ENCODE results near the gene FAM151B.
A peak's percentile ranks its signal among the peaks of the same experiment; 100 is the strongest.
"Not testable (repeated sequence)": the region's sequence is repeated elsewhere in the genome, so short reads cannot be mapped to it uniquely, and the experiment has no call there.

Gene FAM151B, protein sequence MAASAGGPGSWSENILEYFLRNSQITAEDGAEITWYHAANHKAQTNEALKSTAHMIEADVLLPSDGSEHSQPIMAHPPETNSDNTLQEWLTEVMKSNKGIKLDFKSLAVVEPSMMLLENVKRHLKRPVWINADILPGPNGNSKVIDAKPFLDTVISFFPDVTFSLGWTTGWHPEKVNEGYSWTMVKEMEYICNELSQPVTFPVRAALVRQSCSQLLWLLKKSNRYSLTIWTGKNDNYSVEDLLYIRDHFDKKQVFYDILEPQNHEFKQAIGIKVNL

DNA sequence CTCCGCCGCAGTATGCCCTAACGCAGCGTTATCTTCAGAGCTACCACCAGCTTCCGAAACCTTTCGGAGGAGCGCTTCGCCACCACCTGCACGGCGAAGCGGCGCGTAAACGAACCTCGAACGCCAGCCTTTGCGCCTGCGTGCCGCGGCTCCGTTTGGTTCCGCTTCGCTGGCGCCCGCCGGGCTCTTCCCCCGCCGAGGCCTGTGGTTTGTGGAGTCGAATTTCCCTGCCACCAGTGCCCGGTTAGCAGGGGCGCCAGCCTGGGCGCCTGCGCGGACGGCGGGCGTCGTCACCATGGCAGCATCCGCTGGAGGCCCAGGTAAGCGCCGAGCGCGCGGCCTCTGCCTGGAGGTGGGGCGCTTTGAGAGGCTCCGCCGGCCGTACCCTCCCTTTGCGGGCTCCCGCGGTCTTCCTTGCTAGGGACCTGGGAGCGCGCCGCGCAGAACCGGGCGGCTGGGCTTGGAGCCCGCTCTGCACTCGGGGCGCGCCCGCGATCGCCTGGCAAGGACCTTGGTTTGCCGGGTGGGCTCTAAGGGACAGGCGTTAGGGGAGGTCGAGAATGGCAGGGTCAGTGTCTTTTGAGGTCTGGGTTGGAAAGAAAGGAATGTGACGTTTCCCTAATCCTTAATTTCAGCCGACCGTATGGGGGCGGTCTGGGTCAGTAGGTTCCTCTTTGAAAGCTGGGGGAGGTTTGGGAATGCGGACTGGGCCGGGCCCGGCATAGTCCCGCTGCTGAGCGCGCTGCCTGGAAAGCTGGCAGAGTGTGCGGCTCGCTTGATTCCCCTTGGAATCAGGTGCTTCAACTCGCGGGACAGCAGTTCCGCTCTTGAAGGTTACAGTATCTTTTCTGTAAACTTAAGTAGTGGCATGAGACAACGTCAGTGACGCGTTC lies at the start of gene FAM151B:
FAM151B (plus strand) TSS at position 272 of the 893 bp plus-strand sequence; CDS start at position 296, 24 bp downstream.
- DNase-seq (ENCODE audit: low read depth in 2 of 2) = peak; percentile 49 to 67

DNA sequence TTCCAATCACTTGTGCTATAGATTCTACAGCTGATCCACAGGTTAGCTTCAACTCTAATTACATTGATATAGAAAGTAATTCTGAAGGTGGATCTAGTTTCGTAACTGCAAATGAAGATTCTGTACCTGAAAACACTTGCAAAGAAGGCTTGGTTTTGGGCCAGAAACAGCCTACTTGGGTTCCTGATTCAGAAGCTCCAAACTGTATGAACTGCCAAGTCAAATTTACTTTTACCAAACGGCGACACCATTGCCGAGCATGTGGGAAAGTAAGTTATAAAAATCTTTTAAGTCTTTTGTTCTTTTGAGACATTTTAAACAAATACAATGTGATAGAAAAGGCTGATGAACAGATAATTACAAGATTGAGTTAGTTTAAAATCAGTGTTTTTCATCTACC lies 49.2 kb upstream of the FAM151B start:
- no peak for DNase-seq (ENCODE audit: low read depth in 2 of 2)

DNA sequence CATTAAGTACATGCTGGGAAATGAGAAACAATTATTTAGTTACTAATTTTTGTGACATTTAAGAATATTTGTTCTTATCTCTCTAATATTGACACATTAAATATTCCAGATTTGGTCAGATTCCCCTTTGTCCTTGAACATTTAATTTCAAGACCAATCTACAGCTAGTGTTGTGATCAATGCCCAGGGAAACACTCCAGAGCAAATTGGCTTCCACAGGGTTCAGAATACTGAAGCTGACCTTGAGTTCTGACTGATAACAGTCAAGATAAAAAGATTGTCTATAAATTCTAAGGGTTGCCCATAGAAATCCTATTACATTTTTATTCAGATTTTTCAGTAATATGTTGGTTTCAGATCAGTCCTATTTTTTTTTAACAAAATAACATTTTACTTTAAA lies 48.7 kb upstream of the FAM151B start:
- no peak for DNase-seq (ENCODE audit: low read depth in 2 of 2)

DNA sequence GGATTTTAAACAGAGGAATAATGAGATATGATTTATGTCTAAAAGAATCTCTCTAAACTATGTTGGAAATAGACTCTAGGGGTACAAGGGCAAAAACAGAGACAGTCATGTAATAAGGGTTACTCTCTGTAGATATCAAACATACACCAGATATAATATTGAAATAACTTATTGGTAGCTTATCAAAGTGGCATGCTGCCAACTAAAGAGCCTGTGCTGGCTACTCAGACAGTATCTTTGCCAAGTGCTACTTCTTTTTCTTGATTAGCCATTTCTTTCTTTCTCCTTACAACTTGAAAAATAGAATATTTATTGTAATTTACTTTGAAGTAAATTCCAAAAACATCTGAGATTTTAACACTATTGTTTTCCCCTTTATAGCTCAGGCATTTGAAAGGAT lies 45.2 kb upstream of the FAM151B start:
- DNase-seq (ENCODE audit: low read depth in 2 of 2) = no peak

DNA sequence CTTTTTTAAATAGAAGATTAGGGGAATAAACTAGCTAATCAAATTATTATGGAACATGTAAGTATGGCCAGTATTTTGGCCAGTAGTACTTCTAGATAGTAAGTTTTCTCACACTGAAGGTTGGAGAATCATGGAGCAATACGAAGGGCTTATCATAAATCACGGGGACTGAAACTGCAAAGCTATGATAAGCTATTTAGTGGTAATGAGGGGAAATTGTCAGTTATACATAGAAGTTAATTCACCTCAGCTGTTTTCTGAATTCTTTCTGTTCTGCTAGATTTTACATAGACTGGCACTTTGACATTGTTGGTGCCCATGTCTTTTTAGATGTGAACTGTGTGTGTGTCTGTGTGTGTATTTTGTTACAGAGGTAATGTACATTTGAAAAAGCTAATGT lies 34.5 kb upstream of the FAM151B start:
- DNase-seq (ENCODE audit: low read depth in 2 of 2) = no peak

DNA sequence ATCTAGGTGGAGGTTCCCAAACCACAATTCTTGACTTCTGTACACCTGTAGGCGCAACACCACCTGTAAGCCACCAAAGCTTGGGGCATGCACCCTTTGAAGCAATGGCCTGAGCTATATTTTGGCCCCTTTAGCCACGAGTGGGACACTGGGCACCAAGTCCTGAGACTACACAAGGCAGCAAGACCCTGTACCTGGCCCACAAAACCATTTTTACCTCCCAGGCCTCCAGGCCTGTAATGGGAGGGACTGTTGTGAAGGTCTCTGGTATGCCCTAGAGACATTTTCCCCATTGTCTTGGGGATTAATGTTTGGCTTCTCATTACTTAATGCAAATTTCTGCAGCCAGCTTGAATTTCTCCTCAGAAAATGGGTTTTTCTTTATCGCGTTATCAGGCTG lies 24.6 kb upstream of the FAM151B start:
- DNase-seq (ENCODE audit: low read depth in 2 of 2) = no peak

DNA sequence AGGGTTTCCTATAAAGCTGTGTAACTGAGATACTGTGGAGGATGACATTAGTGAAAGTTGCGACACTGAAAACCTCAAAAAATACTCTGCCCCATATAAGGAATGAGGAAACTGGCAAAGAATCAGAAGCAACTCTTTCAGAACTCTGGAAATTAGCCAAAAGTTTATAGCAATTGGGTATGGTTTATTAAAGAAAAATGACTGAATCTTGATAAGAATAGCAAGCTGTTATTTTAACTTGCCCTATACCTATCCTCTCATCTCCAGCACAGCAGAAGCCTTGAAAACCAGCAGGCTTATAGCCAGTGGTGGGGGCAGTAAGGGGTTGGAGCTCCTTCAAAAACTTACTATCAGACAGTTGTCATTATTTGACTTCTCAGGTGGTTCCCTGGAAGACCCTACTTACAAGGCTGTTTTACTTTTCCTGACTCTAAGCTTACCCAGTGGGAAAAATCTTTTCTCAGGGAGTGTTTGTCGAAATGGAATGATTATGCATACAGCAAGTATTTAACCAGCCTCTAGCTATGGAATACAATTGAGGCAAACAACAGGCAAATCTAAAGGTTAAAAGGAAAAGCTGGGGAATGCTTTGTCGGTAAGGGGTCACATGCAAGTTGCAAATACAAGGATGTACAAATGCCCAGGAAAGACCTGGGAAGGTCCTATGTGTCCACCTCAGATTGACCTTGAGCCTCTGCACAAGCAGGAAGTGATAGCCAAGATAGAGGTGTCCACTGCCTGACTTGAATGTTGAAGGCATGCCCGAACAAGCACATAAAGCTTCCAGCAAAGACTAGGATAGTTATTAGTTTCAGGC lies 21.0 kb upstream of the FAM151B start:
- DNase-seq (ENCODE audit: low read depth in 2 of 2) = no peak

DNA sequence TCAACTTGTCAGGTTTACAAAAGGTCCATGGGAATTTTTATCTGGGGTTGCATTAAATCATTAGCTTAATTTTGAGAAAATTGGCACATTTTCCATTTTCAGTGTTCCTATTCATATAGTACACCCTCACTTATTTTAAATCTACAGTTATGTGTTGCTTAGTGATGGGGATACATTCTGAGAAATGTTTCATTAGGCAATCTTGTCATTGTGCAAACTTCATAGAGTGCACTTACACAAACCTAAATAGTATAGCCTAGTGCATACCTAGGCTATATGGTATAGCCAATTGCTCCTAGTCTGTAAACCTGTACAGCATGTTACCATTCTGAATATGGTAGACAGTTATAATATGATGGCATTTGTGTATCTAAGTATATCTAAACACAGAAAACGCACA lies 19.8 kb upstream of the FAM151B start:
- DNase-seq (ENCODE audit: low read depth in 2 of 2) = no peak

DNA sequence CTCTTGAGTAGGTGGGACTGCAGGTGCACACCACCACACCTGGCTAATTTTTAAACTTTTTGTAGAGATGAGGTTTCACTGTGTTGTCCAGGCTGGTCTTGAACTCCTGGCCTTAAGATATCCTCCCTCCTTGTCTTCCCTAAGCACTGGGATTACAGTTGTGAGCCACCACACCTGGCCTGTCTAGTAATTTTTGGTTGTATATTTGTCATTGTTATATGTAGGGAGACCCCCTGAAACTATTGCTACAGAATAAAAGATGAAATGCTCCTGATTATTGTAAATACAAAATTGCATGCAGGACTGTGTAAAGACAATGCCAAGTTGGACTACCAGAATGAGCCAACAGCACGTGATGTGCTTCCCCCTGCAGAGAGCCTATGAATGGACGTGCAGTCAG lies 17.3 kb upstream of the FAM151B start:
- not testable (repeated sequence) for DNase-seq (ENCODE audit: low read depth in 2 of 2)

DNA sequence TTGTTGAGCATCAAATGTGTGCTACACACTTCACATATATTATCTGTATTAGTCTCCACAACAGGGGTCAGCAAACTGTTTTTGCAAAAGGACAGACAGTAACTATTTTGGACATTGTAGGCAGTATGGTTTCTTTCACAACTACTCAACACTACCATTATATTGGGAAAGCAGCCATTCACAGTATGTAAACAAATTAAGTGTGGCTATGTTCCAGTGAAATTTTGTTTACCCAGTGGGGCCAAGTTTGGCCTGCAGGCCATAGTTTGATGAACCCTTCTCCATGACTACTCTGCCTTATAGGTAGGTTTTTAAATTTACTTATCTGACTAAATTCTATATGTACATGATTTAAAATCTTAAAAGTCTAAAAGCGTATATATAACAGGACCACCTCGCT lies 13.0 kb upstream of the FAM151B start:
- no peak for DNase-seq (ENCODE audit: low read depth in 2 of 2)

DNA sequence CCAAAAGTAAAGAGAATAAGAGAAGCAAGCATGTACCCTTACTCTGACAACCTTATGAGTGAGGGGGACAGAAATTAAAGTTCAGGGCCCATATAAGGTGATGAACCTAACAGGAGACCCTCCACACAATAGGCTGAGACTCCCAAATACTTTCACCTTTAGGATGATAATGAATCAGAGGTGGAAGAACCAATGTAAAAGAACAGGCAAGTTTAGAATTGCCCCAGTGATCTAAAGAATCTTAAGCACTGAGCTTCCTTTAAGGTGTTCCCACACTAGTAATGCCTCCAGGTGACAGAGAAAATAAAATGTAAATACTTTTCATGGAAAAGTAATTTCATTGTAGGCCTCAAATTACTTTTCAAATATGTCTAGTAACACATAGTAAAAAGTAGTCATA lies 8.2 kb upstream of the FAM151B start:
- no peak for DNase-seq (ENCODE audit: low read depth in 2 of 2)

DNA sequence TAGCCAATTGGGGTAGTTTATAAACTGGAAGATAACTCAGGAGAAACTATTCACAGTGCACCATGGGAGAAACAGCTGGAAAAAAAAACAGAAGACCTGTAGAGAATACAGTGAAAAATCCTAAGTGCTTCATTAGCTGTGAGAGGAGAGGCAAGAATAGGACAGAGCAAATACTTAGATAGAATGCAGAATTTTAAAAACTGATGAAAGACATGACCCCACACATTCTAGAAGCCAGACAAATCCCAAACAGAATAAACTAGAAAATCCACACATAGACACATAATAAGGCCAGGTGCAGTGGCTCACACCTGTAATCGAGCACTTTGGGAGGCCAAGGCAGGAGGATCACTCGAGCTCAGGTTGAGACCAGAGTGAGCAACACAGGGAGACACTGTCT lies 7.5 kb upstream of the FAM151B start:
- DNase-seq (ENCODE audit: low read depth in 2 of 2) = no peak

DNA sequence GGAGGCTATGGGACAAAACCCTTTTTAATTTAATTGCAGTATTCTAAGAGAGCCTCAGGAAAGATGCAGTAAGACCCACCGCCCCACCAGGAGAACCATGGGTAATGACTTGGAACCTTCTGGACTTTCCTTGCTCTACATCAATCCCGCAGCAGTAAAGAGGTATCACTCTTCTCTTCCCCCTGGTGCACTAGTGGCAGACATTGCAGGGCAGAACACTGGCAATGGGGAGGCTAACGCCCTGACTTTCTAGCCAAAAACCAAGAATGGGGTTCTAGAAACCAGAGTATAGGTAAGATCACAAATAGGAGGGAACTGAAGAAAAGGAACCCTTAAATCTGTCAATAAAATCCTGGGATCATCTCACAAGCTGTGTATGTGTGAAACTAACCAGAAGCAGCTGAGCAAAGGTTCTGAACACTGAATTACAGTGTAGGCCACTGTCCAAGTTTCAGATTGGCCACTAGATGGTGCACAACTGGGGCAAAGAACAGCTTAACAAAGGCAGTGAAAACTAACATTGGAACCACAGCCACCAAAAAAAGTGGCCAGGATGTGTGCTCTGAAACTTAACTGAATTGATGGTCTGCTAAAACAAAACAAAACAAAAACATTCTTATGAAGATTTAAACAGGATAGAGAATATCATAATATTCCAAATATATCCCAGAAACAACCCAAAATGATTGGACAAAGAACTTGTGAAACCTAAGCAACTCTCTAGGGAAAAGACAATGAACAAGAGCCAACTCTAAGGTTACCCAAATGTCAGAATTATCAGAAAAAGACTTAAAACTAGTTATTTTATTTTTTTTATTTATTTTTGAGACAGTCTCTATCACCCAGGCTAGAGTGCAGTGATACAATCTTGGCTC lies 6.6 kb upstream of the FAM151B start:
- no peak for DNase-seq (ENCODE audit: low read depth in 2 of 2)

DNA sequence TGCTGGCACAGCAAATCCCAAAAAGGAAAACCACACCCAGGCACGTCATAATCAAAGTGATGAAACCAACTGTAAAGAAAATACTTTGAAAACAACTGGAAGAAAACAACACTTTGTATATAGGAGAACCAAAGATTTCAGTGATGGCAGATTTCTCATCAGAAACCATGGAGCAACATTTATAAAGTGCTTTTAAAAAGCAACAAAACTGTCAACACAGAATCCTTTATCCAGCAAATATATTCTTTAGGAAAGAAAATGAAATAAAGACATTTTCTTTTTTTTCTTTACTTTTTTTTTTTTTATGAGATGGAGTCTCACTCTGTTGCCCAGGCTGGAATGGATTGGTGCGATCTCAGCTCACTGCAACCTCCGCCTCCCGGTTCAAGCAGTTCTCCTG lies 5.3 kb upstream of the FAM151B start:
- no peak for DNase-seq (ENCODE audit: low read depth in 2 of 2)

DNA sequence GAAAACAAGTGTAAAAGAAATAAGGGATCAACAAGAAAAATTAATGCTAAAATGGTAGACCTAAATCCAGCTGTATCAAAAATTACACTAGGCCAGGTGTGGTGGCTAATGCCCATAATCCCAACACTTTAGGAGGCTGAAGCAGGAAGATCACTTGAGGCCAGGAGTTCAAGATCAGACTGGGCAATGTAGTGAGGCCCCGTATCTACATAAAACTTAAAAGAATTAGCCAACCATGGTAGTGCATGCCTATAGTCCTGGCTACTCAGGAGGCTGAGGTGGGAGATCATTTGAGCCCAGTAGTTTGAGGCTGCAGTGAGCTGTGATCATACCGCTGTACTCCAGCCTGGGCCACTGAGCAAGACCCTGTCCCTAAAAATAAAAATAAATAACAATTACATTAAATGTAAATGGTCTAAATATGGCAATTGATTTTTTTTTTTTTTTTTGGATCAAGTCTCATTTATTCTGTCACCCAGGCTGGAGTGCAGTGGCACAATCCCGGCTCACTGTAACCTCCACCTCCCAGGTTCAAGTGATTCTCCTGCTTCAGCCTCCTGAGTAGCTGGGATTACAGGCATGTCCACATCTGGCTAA lies 4.2 kb upstream of the FAM151B start:
- DNase-seq (ENCODE audit: low read depth in 2 of 2) = no peak

DNA sequence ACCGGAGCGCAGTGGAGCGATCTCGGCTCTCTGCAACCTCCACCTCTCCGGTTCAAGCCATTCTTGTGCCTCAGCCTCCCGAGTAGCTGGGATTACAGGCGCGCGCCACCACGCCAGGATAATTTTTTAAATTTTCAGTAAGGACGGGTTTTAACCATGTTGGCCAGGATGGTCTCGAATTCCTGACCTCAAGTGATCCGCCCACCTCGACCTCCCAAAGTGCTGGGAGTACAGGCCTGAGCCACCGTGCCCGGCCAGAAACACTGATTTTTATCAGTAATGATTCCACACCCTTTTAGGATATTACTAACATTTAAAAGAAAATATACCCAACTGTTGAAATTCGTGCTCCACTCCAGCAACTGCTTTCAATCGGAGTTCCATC lies 464 bp upstream of the FAM151B start:
- no peak for DNase-seq (ENCODE audit: low read depth in 2 of 2)

DNA sequence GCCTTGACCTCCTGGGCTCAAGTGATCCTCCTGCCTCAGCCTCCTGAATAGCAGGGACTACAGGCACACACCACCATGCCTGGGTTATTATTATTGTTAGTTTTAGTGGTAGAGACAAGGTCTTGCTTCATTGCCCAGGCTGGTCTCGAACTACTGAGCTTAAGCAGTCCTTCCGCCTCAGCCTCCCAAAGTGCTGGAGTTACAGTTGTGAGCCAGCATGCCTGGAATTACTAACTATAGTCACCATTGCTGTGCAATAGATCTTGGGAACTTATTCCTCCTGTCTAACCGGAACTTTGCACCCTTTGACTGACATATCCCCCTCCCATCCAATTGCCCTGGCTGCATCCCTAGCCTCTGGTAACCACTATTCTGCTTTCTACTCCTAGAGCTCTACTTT lies 3.4 kb downstream of the FAM151B start:
- DNase-seq (ENCODE audit: low read depth in 2 of 2) = no peak

DNA sequence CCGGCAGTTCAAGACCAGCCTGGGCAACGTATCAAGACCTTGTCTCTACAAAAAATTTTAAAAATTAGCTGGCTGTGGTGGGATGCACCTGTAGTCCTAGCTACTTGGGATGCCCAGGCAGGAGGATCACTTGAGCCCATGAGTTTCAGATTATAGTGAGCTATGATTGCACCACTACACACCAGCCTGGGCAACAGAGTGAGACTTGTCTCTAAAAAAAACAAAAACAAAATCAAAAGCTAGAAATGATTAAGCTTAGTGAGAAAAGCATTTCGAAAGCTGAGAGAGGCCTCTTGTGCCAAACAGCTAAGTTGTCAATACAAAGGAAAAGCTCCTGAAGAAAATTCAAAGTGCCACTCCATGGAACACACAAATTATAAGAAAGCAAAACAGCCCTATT lies 4.8 kb downstream of the FAM151B start:
- DNase-seq (ENCODE audit: low read depth in 2 of 2) = no peak

DNA sequence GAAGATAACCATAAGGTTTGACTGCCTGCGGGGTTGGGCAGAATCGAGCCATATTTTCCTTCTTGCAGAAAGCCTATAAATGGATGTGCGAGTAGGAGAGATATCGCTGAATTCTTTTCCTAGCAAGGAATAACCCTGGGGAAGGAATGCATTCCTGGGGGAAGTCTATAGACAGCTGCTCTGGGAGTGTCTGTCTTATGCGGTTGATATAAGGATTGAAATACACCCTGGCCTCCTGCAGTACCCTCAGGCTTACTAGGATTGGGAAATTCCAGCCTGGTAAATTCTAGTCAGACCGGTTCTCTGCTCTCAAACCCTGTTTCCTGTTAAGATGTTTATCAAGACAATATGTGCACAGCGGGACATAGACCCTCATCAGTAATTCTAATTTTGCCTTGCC lies 5.5 kb downstream of the FAM151B start:
- not testable (repeated sequence) for DNase-seq (ENCODE audit: low read depth in 2 of 2)

DNA sequence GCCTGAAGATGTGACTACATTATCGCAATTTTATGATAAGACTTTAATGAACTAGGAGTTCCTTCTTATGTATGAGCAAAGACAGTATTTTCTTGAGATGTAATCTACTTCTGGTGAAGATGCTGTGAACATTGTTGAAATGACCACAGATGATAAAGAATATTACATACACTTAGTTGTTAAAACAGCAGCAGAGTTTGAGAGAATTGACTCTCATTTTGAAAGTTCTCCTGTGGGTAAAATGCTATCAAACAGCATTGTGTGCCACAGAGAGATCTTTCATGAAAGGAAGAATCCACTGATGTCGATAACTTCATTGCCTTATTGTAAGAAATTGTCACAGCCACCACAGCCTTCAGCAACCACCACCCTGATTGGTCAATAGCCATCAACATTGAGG lies 8.0 kb downstream of the FAM151B start:
- DNase-seq (ENCODE audit: low read depth in 2 of 2) = no peak

DNA sequence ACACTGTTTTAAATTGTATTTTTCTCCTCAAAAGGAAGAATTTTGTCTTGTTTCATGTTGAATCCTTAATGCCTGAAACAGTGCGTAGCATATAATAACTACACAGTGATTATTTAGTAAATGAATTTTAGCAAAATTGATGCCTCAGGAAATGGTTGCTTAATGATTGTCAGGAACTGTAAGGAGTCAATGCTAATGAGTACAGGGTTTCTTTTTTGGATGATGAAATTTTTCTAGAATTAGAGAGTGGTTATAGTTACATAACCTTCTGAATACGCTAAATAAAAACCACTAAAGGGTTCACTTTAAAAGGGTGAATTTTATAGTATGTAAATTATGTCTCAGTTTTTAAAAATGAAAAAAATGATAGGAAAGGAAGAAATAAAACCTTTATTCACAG lies 14.9 kb downstream of the FAM151B start:
- DNase-seq (ENCODE audit: low read depth in 2 of 2) = no peak
